Nephron (organoid): ENCODE results near the gene SPTLC2.

Experiments
- H3K27ac Mint-ChIP-seq, 3 experiments: 2 replicates each; pipeline ENCODE4 v1.8.0; 2020; ENCODE audit warnings: mixed read lengths in 3 of 3, mild to moderate bottlenecking in 2 of 3, moderate library complexity in 1 of 3
- H3K27me3 Mint-ChIP-seq: 2 replicates; pipeline ENCODE4 v1.8.0; 2021; ENCODE audit warnings: low read depth, mild to moderate bottlenecking, moderate library complexity, mixed read lengths
- H3K36me3 Mint-ChIP-seq: 2 replicates; pipeline ENCODE4 v1.8.0; 2020; ENCODE audit warnings: low read depth, mixed read lengths
- H3K4me1 Mint-ChIP-seq: 2 replicates; pipeline ENCODE4 v1.8.0; 2020; ENCODE audit warnings: mixed read lengths
- H3K4me3 Mint-ChIP-seq, 3 experiments: 2 replicates each; pipeline ENCODE4 v1.8.0; 2020; ENCODE audit warnings: mild to moderate bottlenecking in 3 of 3, mixed read lengths in 3 of 3, moderate library complexity in 2 of 3
- H3K9me3 Mint-ChIP-seq: 2 replicates; pipeline ENCODE4 v1.8.0; 2020; ENCODE audit warnings: mixed read lengths
- TF ChIP-seq, protein P1 (sequence below), 3 experiments: fragments of 200-600 bp; sonication (generic); IDR thresholded peaks; one replicate each; pipeline ENCODE4 v1.5.0; 2021; ENCODE audit warnings: antibody characterized with exemption in 3 of 3; ENCODE audit not compliant: unreplicated experiment in 3 of 3

SPTLC2 gene

GRCh38 chr14:77508876-77509275 is 107.6 kb downstream of the SPTLC2 start:
- TF ChIP-seq, protein P1, sequence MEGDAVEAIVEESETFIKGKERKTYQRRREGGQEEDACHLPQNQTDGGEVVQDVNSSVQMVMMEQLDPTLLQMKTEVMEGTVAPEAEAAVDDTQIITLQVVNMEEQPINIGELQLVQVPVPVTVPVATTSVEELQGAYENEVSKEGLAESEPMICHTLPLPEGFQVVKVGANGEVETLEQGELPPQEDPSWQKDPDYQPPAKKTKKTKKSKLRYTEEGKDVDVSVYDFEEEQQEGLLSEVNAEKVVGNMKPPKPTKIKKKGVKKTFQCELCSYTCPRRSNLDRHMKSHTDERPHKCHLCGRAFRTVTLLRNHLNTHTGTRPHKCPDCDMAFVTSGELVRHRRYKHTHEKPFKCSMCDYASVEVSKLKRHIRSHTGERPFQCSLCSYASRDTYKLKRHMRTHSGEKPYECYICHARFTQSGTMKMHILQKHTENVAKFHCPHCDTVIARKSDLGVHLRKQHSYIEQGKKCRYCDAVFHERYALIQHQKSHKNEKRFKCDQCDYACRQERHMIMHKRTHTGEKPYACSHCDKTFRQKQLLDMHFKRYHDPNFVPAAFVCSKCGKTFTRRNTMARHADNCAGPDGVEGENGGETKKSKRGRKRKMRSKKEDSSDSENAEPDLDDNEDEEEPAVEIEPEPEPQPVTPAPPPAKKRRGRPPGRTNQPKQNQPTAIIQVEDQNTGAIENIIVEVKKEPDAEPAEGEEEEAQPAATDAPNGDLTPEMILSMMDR (IDR thresholded peaks at IDR 0.05; ENCODE audit: unreplicated experiment in 3 of 3): no peak
- no peaks in the 10 kb centered on the region for H3K27me3 Mint-ChIP-seq
- no peaks in the 10 kb centered on the region for H3K9me3 Mint-ChIP-seq
- H3K4me1 Mint-ChIP-seq: no peaks in the 10 kb centered on the region
- H3K27ac Mint-ChIP-seq: no peak overlapping the region
- H3K4me3 Mint-ChIP-seq: no peak overlapping the region
- peaks cover 36% of the 10 kb centered on the region for H3K36me3 Mint-ChIP-seq

GRCh38 chr14:77508249-77508648 is 108.2 kb downstream of the SPTLC2 start:
- no peaks in the 10 kb centered on the region for H3K4me1 Mint-ChIP-seq
- no peak overlapping the region for H3K27ac Mint-ChIP-seq
- peaks cover 38% of the 10 kb centered on the region for H3K36me3 Mint-ChIP-seq
- no peak overlapping the region for H3K4me3 Mint-ChIP-seq
- H3K9me3 Mint-ChIP-seq: peaks cover 1% of the 10 kb centered on the region
- no peaks in the 10 kb centered on the region for H3K27me3 Mint-ChIP-seq
- TF ChIP-seq, protein P1 (IDR thresholded peaks at IDR 0.05; ENCODE audit: unreplicated experiment in 3 of 3): no peak

DNA sequence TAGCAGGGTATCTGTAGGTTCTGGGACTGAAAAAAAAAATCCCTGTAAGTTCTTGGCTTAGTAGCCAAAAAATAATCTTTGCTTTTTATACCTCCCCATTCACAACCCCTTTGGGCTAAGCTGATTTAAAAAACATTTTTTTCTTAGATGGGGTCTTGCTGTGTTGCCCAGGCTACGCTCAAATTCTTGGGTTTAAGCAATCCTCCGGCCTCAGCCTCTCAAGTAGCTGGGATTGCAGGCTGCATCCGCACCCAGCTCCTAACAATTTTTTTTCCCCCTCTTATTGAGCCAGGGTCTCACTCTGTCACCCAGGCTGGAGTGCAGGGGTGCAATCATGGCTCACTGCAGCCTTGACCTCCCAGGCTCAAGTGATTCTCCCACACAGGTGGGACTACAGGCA is 108.7 kb downstream of the SPTLC2 start:
- Mint-ChIP-seq H3K4me3 (no peak overlapping the region), H3K27ac (no peak overlapping the region), H3K27me3 (no peaks in the 10 kb centered on the region), H3K9me3 (peaks cover 3% of the 10 kb centered on the region), H3K36me3 (peaks cover 40% of the 10 kb centered on the region), H3K4me1 (no peaks in the 10 kb centered on the region)
- TF ChIP-seq, protein P1 (IDR thresholded peaks at IDR 0.05; ENCODE audit: unreplicated experiment in 3 of 3): no peak

DNA sequence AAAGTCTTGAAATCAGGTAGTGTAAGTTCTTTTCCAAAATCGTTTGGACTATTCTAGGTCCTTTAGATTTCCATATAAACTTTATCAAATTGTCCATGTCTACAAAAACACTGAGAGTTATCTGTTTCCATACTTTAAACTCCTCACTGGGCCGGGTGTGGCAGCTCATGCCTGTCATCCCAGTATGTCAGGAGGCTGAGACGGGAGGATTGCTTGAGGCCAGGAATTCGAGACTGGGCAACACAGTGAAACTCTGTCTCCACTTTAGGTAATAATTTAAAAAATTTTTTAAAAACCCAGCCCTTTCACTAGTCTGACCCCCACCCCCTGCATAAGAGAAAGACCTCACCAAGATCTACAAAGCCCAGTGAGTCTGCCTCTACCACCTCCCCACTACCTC is 111.4 kb downstream of the SPTLC2 start:
- Mint-ChIP-seq H3K4me3 (no peak overlapping the region), H3K9me3 (peaks cover 3% of the 10 kb centered on the region), H3K27me3 (peaks cover 11% of the 10 kb centered on the region), H3K27ac (no peak overlapping the region), H3K36me3 (peaks cover 22% of the 10 kb centered on the region), H3K4me1 (no peaks in the 10 kb centered on the region)
- TF ChIP-seq, protein P1 (IDR thresholded peaks at IDR 0.05; ENCODE audit: unreplicated experiment in 3 of 3): no peak

DNA sequence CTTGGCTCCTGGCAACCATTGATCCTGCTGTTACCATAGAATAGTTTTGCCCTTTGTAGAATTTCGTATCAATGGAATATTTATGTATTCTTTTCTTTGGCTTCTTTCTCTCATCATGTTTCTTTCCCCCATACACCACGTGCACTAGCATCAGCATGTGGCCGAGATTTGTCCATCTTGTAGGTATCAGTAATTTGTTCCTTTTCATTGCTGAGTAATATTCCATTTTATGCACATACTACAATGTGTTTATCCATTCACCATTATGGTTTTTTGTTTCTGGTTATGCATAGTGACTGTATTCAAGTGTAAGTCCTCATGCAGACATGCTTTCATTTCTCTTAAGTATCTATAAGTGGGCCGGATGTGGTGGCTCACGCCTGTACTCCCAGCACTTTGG is 113.3 kb downstream of the SPTLC2 start:
- no peak overlapping the region for H3K27ac Mint-ChIP-seq
- H3K27me3 Mint-ChIP-seq: peaks cover 22% of the 10 kb centered on the region
- H3K9me3 Mint-ChIP-seq: peaks cover 3% of the 10 kb centered on the region
- no peak overlapping the region for H3K4me3 Mint-ChIP-seq
- TF ChIP-seq, protein P1 (IDR thresholded peaks at IDR 0.05; ENCODE audit: unreplicated experiment in 3 of 3): no peak
- H3K36me3 Mint-ChIP-seq: peaks cover 15% of the 10 kb centered on the region
- no peaks in the 10 kb centered on the region for H3K4me1 Mint-ChIP-seq

DNA sequence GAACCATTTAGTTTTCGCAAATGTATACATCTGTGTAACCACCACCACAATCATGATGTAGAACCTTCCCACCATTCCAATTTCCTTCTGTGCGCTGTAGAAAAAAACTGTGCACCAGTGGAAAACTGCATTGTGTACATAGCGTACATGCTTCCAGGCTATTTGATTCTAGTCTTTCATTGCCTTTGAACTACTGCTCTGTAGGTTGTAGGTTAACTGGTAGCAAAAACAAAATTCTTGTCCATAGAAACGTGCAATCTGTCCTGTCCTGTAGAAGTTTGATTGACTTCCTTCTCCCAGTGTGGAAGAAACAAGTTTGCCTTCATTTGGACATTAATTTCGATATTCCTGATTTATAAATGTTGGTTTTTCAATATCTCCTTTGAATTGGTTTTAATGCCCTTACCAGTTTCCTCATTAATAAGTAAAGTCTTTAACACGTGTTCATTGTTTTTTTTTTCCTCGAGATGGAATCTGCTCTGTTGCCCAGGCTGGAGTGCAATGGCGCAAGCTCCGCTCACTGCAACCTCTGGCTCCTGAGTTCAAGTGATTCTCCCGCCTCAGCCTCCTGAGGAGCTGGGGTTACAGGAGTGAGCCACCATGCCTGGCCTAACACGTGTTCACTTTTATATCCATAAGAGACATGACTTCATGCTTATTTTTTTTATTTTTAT is 114.2 kb downstream of the SPTLC2 start:
- Mint-ChIP-seq H3K9me3 (peaks cover 3% of the 10 kb centered on the region), H3K4me3 (no peak overlapping the region), H3K36me3 (peaks cover 11% of the 10 kb centered on the region), H3K27ac (no peak overlapping the region), H3K27me3 (peaks cover 31% of the 10 kb centered on the region), H3K4me1 (no peaks in the 10 kb centered on the region)
- TF ChIP-seq, protein P1 (IDR thresholded peaks at IDR 0.05; ENCODE audit: unreplicated experiment in 3 of 3): no peak
